Panc1 (cell line): Measurements from ENCODE around the gene ATP5IF1. TPM values are rescaled to one million over a fixed set of nuclear protein-coding genes. Genes with fewer than 3 reads are reported as not detected.

Source experiments
- ATAC-seq: fragments of 200-7000 bp; cut with Tn5 transposase; 2 replicates; pipeline ENCODE4 v1.9.1; 2020; ENCODE audit warnings: mild to moderate bottlenecking, moderate library complexity
- BruUV-seq: library from RNA; stranded (reverse); fragments of 400-500 nt; replicated peaks from 2 replicates; lab custom pipeline; 2021; lab: Mats Ljungman, UMichigan
- CTCF ChIA-PET: fragments of 300-600 bp; sonication (Branson Sonifier 250); formaldehyde crosslinking; loops from one replicate; lab custom pipeline; 2022; ENCODE audit warnings: antibody characterized with exemption; lab: Charles Lee
- POLR2A ChIA-PET: fragments of 300-600 bp; sonication (Branson Sonifier 250); formaldehyde crosslinking; loops from one replicate; lab custom pipeline; 2022; ENCODE audit warnings: antibody characterized with exemption; lab: Charles Lee
- DNase-seq: peaks from one replicate; pipeline ENCODE4 v3.0.0-alpha.2; 2010; ENCODE audit warnings: low read depth, low spot score
- H3K27ac ChIP-seq: 2 replicates; pipeline ENCODE4 v1.5.1; 2011; ENCODE audit warnings: mild to moderate bottlenecking, low read length, inconsistent platforms
- H3K27me3 ChIP-seq: fragments of 200-500 bp; sonication (Bioruptor generic); 2 replicates; pipeline ENCODE4 v1.6.0; 2014; ENCODE audit warnings: low read length, inconsistent platforms; ENCODE audit not compliant: control insufficient read depth, insufficient read depth
- H3K36me3 ChIP-seq: fragments of 200-500 bp; sonication (Bioruptor generic); 2 replicates; pipeline ENCODE4 v1.5.1; 2014; ENCODE audit warnings: inconsistent platforms, mild to moderate bottlenecking, low read length, moderate library complexity; ENCODE audit not compliant: control insufficient read depth, insufficient read depth
- H3K4me1 ChIP-seq: 2 replicates; pipeline ENCODE4 v1.5.1; 2011; ENCODE audit warnings: inconsistent platforms, mild to moderate bottlenecking, low read length, moderate library complexity; ENCODE audit not compliant: control insufficient read depth, insufficient read depth
- H3K4me3 ChIP-seq, 2 experiments: 2 replicates each; pipeline ENCODE4 v1.5.1; 2011 to 2012; ENCODE audit warnings: low read depth in 2 of 2, low read length in 2 of 2, mild to moderate bottlenecking in 2 of 2, inconsistent platforms in 1 of 2, moderate library complexity in 1 of 2
- H3K9me3 ChIP-seq: fragments of 200-500 bp; sonication (Bioruptor generic); 2 replicates; pipeline ENCODE4 v1.5.1; 2014; ENCODE audit warnings: low read depth, mild to moderate bottlenecking, inconsistent platforms, low read length, moderate library complexity; ENCODE audit not compliant: control insufficient read depth, insufficient read depth
- POLR2AphosphoS5 ChIP-seq: IDR thresholded peaks from 2 replicates; pipeline ENCODE4 v1.6.1; 2012; ENCODE audit warnings: mild to moderate bottlenecking, low read depth, low read length, moderate library complexity
- SIN3A ChIP-seq: IDR thresholded peaks from 2 replicates; pipeline ENCODE4 v1.6.1; 2012; ENCODE audit warnings: low read depth, mild to moderate bottlenecking, low read length, moderate library complexity, borderline replicate concordance; ENCODE audit not compliant: insufficient read depth
- TCF7L2 ChIP-seq: IDR thresholded peaks from 2 replicates; pipeline ENCODE4 v1.6.1; 2011; ENCODE audit warnings: mild to moderate bottlenecking, low read depth, low read length, inconsistent platforms
- in situ Hi-C: cut with HindIII; loops from 2 replicates; pipeline ENCODE4 v1.10.0; 2016; ENCODE audit warnings: low sequenced_read_pairs, low pct_unique_long_range_greater_than_20kb
- intact Hi-C: fragments of 100-400 bp; cut with micrococcal nuclease; formaldehyde crosslinking; loops from one replicate; pipeline ENCODE4 v1.10.0; 2022; ENCODE audit not compliant: unreplicated experiment
- total RNA-seq: library from RNA; stranded (reverse); gene quantifications from one replicate; pipeline ENCODE4 v1.2.1, GENCODE V29; 2021; ENCODE audit not compliant: unreplicated experiment
- TF ChIP-seq, protein P1 (sequence below), 2 experiments: IDR thresholded peaks; 2 replicates each; pipeline ENCODE4 v1.6.1; 2011 to 2012; ENCODE audit warnings: low read depth in 2 of 2, control low read depth in 1 of 2, low read length in 1 of 2, mild to moderate bottlenecking in 1 of 2, moderate library complexity in 1 of 2; ENCODE audit not compliant: insufficient read depth in 1 of 2
- TF ChIP-seq, protein P2 (sequence below): fragments of 450-650 bp; IDR thresholded peaks from 2 replicates; pipeline ENCODE4 v1.5.1; 2017; ENCODE audit warnings: mild to moderate bottlenecking

ATP5IF1 gene
- total RNA-seq, 1 experiment from 2014 or later, result 94.5 TPM

DNA sequence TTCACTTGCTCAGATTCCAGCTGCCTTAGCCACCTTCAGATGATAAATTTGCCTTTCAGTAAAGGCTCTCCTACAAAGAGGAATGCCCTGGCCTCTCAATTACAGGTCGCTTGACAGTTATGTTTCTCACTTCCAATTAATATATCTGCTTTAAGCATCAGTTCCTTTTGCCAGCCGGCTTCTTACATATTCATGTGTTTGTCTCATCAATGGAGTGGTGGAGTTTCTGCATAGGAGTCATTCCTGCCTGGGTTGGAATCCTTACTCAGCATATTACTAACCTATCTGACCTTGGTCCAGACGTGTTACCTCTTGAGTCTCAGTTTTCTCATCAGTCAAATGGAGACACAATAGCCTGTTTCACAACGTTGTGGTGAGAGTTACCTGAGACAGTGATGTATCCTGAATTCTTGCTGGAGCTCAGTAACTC lies 14.0 kb downstream of the ATP5IF1 start:
- BruUV-seq, result no TSS peak
- ChIA-PET CTCF (interaction anchor here (1.3 to 3.4 kb wide), 3 partner anchors 8 to 118 kb away, joined by 4 to 39 read pairs (median 10); no protein-coding TSS in a partner anchor), POLR2A (interaction anchor here (0.8 to 1.4 kb wide), 3 partner anchors 79 to 161 kb away, joined by 3 to 22 read pairs (median 7); partner anchors contain the start of genes EYA3 and MED18)
- Histone ChIP-seq H3K27ac (peak overlapping the region; percentile 77; the same call in 1 of the 2 replicates), H3K36me3 (no peaks in the 10 kb centered on the region), H3K9me3 (no peaks in the 10 kb centered on the region), H3K27me3 (no peaks in the 10 kb centered on the region), H3K4me1 (peaks cover 29% of the 10 kb centered on the region), H3K4me3 (peak overlapping the region in 1 of 2 experiments; percentile 5; a peak in 1 of 4 replicates)
- ATAC-seq (no peak), DNase-seq (no peak)
- in situ Hi-C loops, result loop anchor here (10.0 kb wide), 1 partner anchor 95 kb away; no protein-coding TSS in a partner anchor
- intact Hi-C loops, result loop anchor here (2.0 kb wide), 2 partner anchors 111 to 119 kb away; partner anchors contain the start of gene PHACTR4
- TF ChIP-seq POLR2AphosphoS5 (no peak), TCF7L2 (no peak), SIN3A (no peak)
- TF ChIP-seq, protein P1, sequence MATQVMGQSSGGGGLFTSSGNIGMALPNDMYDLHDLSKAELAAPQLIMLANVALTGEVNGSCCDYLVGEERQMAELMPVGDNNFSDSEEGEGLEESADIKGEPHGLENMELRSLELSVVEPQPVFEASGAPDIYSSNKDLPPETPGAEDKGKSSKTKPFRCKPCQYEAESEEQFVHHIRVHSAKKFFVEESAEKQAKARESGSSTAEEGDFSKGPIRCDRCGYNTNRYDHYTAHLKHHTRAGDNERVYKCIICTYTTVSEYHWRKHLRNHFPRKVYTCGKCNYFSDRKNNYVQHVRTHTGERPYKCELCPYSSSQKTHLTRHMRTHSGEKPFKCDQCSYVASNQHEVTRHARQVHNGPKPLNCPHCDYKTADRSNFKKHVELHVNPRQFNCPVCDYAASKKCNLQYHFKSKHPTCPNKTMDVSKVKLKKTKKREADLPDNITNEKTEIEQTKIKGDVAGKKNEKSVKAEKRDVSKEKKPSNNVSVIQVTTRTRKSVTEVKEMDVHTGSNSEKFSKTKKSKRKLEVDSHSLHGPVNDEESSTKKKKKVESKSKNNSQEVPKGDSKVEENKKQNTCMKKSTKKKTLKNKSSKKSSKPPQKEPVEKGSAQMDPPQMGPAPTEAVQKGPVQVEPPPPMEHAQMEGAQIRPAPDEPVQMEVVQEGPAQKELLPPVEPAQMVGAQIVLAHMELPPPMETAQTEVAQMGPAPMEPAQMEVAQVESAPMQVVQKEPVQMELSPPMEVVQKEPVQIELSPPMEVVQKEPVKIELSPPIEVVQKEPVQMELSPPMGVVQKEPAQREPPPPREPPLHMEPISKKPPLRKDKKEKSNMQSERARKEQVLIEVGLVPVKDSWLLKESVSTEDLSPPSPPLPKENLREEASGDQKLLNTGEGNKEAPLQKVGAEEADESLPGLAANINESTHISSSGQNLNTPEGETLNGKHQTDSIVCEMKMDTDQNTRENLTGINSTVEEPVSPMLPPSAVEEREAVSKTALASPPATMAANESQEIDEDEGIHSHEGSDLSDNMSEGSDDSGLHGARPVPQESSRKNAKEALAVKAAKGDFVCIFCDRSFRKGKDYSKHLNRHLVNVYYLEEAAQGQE (IDR thresholded peaks at IDR 0.05; ENCODE audit: insufficient read depth in 1 of 2, low read depth in 2 of 2, low read length in 1 of 2), result no peak
- TF ChIP-seq, protein P2, sequence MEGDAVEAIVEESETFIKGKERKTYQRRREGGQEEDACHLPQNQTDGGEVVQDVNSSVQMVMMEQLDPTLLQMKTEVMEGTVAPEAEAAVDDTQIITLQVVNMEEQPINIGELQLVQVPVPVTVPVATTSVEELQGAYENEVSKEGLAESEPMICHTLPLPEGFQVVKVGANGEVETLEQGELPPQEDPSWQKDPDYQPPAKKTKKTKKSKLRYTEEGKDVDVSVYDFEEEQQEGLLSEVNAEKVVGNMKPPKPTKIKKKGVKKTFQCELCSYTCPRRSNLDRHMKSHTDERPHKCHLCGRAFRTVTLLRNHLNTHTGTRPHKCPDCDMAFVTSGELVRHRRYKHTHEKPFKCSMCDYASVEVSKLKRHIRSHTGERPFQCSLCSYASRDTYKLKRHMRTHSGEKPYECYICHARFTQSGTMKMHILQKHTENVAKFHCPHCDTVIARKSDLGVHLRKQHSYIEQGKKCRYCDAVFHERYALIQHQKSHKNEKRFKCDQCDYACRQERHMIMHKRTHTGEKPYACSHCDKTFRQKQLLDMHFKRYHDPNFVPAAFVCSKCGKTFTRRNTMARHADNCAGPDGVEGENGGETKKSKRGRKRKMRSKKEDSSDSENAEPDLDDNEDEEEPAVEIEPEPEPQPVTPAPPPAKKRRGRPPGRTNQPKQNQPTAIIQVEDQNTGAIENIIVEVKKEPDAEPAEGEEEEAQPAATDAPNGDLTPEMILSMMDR, result no peak

DNA sequence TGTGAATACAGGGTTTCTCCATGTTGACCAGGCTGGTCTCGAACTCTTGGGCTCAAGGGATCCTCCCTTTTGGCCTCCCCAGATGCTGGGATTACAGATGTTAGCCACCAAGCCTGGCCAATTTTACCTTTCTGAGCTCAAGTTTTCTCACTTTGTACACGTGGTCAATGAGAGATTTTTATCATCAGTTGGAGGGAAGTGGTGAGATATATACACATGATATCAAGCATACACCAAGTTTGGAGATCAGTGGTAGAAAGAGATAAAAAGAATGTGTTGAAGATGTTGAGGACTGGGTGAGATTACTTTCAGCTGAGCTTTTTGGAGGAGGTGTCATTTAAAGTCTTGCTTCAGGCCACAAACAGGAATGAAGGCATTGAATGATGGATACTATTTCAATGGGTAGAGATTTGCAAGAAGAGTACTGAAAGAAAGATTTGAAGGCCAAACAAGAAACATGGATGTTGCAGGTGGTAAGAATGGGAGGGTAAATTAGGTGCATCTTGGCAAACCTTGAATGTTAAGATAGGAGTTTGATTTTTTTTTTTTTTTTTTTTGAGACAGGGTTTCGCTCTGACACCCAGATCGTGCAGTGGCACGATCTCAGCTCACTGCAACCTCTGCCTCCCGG lies 20.4 kb downstream of the ATP5IF1 start:
- POLR2A ChIA-PET, result interaction anchor here (0.6 kb wide), 2 partner anchors 10 to 21 kb away, joined by 6 to 17 read pairs; no protein-coding TSS in a partner anchor
- Histone ChIP-seq H3K36me3 (no peaks in the 10 kb centered on the region), H3K27me3 (no peaks in the 10 kb centered on the region), H3K4me3 (no peak overlapping the region), H3K27ac (no peak overlapping the region), H3K4me1 (peaks cover 15% of the 10 kb centered on the region), H3K9me3 (no peaks in the 10 kb centered on the region)
- TF ChIP-seq, protein P2, result no peak
- TF ChIP-seq POLR2AphosphoS5 (no peak), SIN3A (no peak), TCF7L2 (no peak)
- TF ChIP-seq, protein P1 (IDR thresholded peaks at IDR 0.05; ENCODE audit: insufficient read depth in 1 of 2, low read depth in 2 of 2, low read length in 1 of 2), result no peak
- CTCF ChIA-PET, result no interaction called here
- in situ Hi-C loops (loop anchor here (10.0 kb wide), 1 partner anchor 88 kb away; no protein-coding TSS in a partner anchor), intact Hi-C loops (no loop called here)
- DNase-seq (no peak), ATAC-seq (no peak)
- BruUV-seq, result no TSS peak
